T-helper 2 cell (primary cell): ENCODE results near the gene COPS7B.

Experiments
- DNase-seq, 5 experiments: peaks; one replicate each; pipeline versions ENCODE4 v3.0.0 to v3.0.0-alpha.2; 2012 to 2022

The COPS7B gene

GRCh38 chr2:231785822-231786176, 446 bp upstream of the COPS7B start:
- DNase-seq: no peak

GRCh38 chr2:231786917-231787292, 660 bp downstream of the COPS7B start:
- no peak for DNase-seq

- DNase-seq: no peak
Observed at GRCh38 chr2:231791107-231791506, 4.9 kb downstream of the COPS7B start.

GRCh38 chr2:231794383-231794782, 8.1 kb downstream of the COPS7B start:
- no peak for DNase-seq

- DNase-seq: no peak
Observed at GRCh38 chr2:231795525-231796327, 9.5 kb downstream of the COPS7B start.

GRCh38 chr2:231800493-231801091, 14.3 kb downstream of the COPS7B start:
- peak in 2 of 5 experiments; percentile 22 to 47 for DNase-seq

GRCh38 chr2:231803501-231804138, 17.4 kb downstream of the COPS7B start:
- no peak for DNase-seq

GRCh38 chr2:231807020-231807419, 20.8 kb downstream of the COPS7B start:
- DNase-seq: no peak

GRCh38 chr2:231810905-231811304, 24.7 kb downstream of the COPS7B start:
- DNase-seq: no peak

- no peak for DNase-seq
Observed at GRCh38 chr2:231816327-231817026, 30.2 kb downstream of the COPS7B start.

GRCh38 chr2:231819447-231820042, 33.3 kb downstream of the COPS7B start:
- no peak for DNase-seq

GRCh38 chr2:231820786-231821303, 34.6 kb downstream of the COPS7B start:
- DNase-seq: no peak

GRCh38 chr2:231821908-231822307, 35.7 kb downstream of the COPS7B start:
- DNase-seq: no peak

- DNase-seq: no peak
Observed at GRCh38 chr2:231853105-231853504, 66.9 kb downstream of the COPS7B start.

GRCh38 chr2:231854616-231855125, 68.4 kb downstream of the COPS7B start:
- no peak for DNase-seq

- no peak for DNase-seq
Observed at GRCh38 chr2:231856959-231857358, 70.7 kb downstream of the COPS7B start.
